ES-I3 (cell line): ENCODE results near the gene STIM2.
"Not testable (repeated sequence)": the region's sequence is repeated elsewhere in the genome, so short reads cannot be mapped to it uniquely, and the experiment has no call there.

Source experiments
- H3K36me3 ChIP-seq: 2 replicates; pipeline ENCODE4 v1.6.1; 2013; ENCODE audit warnings: mild to moderate bottlenecking, low read length, control low read depth, moderate library complexity; ENCODE audit not compliant: insufficient read depth
- H3K4me1 ChIP-seq: 2 replicates; pipeline ENCODE4 v1.6.1; 2013; ENCODE audit warnings: mild to moderate bottlenecking, control low read depth, low read length; ENCODE audit not compliant: insufficient read depth
- H3K9ac ChIP-seq: 2 replicates; pipeline ENCODE4 v1.6.1; 2013; ENCODE audit warnings: low read depth, mild to moderate bottlenecking, low read length, moderate library complexity
- H3K9me3 ChIP-seq: 2 replicates; pipeline ENCODE4 v1.6.1; 2013; ENCODE audit warnings: mild to moderate bottlenecking, low read length, moderate library complexity; ENCODE audit not compliant: control insufficient read depth, insufficient read depth

Gene STIM2

DNA sequence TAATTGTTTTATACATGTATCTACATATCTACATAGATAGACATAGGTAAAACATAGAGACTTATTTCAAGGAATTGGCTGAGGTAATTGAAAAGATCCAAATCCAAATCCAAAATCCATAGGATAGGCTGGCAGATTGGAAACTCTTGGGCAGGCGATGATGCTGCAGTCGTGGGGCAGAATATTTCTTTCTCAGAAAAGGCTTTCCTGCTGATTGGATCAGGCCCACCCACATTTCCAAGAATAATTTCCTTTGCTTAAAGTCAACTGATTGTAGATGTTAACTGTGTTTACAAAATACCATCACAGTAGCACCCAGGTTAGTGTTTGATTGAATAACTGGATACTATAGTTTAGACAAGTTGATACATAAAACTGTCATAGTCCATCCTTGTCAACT is 27.2 kb downstream of the STIM2 start:
- H3K9ac ChIP-seq, result no peak overlapping the region
- no peaks in the 10 kb centered on the region for H3K9me3 ChIP-seq
- H3K36me3 ChIP-seq, result no peaks in the 10 kb centered on the region
- no peaks in the 10 kb centered on the region for H3K4me1 ChIP-seq

DNA sequence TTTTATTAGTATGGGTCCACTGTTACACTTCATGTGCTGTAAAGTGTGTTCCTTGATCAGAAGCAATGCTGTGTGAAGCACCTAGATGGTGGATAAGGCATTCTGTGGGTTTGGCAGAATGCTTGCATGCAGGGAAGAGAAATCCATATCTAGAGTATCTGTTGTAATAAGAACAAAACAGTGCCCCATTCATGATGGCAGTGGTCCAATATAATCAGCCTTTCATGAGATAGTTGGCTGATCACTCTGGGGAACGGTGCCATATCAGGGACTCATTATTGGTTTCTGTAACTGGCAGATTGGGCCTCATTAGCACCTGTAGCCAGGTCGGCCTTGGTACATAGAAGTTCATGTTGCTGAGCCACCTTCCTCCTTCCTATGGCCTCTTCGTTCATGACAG is 28.7 kb downstream of the STIM2 start:
- Histone ChIP-seq H3K9ac (no peak overlapping the region), H3K9me3 (no peaks in the 10 kb centered on the region)

DNA sequence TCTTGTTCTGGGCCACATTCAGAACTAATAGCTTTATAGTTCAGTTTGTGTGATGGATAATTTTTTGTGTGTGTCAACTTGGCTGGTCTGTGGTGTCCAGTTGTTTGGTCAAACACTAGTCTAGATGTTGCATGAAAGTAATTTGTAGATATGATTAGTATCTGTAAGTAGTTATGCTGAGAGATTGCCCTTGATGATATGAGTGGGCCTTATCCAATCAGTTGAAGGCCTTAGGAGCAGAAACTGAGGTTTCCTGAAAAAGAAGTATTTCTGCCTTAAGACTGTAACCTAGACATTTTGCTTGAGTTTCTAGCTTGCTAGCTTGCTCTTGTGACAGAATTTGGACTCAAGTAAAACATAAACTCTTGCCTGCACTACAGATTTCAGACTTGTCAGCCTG is 30.4 kb downstream of the STIM2 start:
- H3K36me3 ChIP-seq, result no peaks in the 10 kb centered on the region
- H3K9me3 ChIP-seq, result no peaks in the 10 kb centered on the region
- H3K9ac ChIP-seq, result no peak overlapping the region
- H3K4me1 ChIP-seq, result no peaks in the 10 kb centered on the region

More for the DNA sequence above, 28.7 kb downstream of the STIM2 start:
- Histone ChIP-seq H3K4me1 (no peaks in the 10 kb centered on the region), H3K36me3 (no peaks in the 10 kb centered on the region)

DNA sequence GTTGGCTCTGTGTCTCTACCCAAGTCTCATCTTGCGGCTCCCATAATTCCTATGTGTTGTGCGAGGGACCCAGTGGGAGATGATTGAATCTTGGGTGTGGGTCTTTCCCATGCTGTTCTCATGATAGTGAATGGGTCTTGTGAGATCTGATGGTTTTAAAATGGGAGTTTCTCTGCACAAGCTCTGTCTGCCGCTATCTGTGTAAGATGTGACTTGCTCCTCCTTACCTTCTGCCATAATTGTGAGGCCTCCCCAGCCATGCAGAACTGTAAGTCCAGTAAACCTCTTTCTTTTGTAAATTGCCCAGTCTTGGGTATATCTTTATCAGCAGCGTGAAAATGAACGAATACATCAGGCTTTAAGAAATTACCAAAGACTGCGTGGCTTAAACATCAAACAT is 31.2 kb downstream of the STIM2 start:
- H3K4me1 ChIP-seq, result no peaks in the 10 kb centered on the region
- no peak overlapping the region for H3K9ac ChIP-seq
- H3K9me3 ChIP-seq, result no peaks in the 10 kb centered on the region
- no peaks in the 10 kb centered on the region for H3K36me3 ChIP-seq

DNA sequence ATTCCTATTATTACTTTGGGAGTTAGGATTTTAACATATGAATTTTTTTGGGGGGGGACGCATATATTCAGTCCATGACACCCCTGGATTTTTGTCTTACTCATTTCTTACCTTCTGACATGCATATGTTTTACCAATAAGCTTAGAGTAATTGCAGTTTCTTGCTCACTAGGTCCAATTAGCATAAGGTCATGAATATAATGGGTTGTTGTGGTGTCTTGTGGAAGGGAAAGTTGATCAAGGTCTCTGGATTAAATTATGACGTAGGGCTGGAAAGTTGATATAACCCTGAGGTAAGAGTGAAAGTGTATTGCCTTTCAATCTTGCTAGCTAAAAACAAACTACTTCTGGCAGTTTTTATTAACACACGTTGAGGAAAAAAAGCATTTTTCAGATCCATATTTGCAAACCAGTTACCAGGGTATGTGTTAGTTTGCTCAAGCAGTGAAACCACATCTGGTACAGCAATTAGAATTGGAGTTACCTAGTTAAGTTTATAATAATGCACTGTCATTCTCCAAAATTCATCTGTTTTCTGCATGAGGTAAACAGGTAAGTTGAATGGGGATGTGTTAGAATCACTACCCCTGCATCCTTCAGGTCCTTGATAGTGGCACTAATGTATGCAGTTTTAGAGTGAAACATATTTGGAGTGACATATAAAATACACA is 32.0 kb downstream of the STIM2 start:
- Histone ChIP-seq H3K9ac (no peak overlapping the region), H3K9me3 (no peaks in the 10 kb centered on the region), H3K36me3 (no peaks in the 10 kb centered on the region), H3K4me1 (no peaks in the 10 kb centered on the region)

DNA sequence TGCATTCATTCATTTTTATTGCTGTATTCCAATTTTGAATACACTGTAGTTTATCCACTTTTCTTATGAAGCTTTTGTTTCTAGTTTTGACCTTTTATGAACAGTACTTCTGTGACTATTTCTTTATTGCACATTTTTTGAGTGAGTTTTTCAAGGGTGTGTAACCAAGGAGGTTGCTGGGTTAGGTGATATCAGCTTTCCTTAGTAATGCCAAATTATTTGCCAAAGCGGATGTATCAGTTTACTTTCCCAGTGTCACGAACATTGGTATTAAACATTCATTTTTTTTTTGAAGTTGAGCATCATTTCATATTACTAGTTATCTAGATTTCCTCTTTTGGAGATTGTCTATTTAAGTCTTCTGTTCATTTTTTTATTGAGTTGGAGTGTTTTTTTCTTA is 32.9 kb downstream of the STIM2 start:
- H3K9ac ChIP-seq, result no peak overlapping the region
- H3K9me3 ChIP-seq, result no peaks in the 10 kb centered on the region
- no peaks in the 10 kb centered on the region for H3K36me3 ChIP-seq
- no peaks in the 10 kb centered on the region for H3K4me1 ChIP-seq

DNA sequence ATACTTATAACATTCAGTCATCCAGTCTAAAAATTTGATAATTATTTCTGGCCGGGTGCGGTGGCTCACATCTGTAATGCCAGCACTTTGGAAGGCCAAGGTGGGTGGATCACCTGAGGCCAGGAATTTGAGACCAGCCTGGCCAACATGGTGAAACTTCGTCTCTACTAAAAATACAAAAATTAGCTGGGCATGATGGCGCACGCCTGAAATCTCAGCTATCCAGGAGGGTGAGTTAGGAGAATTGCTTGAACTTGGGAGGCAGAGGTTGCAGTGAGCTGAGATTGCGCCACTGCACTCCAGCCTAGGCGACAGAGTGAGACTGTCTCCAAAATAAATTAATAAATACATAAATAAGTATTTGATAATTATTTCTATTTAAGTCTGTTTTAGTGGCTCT is 34.2 kb downstream of the STIM2 start:
- H3K9me3 ChIP-seq, H3K9ac ChIP-seq, H3K36me3 ChIP-seq, H3K4me1 ChIP-seq: not testable (repeated sequence)

DNA sequence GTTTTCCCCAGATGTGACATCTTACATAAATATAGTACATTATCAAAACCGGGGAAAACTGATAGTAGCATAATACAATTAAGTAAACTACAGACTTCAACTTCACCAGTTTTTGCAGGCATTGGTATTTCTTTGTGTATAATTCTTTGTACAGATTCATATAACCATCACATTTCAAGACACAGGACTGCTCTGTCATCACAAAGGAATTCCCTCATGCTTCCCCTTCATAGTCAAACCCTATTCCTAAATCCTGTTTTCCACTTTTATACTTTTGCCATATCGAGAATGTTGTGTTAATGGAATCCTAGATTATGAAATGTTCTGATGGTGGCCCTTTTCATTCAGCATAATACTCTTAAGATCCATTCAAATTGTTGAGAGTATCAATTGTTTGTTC is 36.0 kb downstream of the STIM2 start:
- Histone ChIP-seq H3K9ac (no peak overlapping the region), H3K4me1 (peaks cover 4% of the 10 kb centered on the region), H3K36me3 (no peaks in the 10 kb centered on the region), H3K9me3 (no peaks in the 10 kb centered on the region)

DNA sequence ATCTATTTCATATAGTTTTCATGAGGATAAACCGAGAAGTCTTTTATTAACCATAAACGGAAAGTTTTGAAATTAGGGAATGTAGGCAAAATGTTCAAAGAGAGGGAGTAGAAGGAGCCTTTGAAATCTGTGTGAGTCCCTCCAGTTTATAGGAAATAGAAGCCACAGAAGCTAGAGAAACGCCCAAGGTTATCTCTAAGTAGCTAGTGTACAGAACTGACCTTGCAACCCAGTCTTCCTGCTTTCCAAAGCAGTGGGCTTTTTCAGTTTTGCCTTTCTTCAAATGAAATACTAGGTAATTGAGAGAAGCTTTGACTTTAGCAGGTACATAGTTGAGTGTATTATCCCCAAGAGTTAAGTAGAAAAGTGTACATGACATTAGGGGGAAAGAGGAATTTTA is 39.4 kb downstream of the STIM2 start:
- no peak overlapping the region for H3K9ac ChIP-seq
- no peaks in the 10 kb centered on the region for H3K36me3 ChIP-seq
- peaks cover 4% of the 10 kb centered on the region for H3K4me1 ChIP-seq
- H3K9me3 ChIP-seq, result no peaks in the 10 kb centered on the region

DNA sequence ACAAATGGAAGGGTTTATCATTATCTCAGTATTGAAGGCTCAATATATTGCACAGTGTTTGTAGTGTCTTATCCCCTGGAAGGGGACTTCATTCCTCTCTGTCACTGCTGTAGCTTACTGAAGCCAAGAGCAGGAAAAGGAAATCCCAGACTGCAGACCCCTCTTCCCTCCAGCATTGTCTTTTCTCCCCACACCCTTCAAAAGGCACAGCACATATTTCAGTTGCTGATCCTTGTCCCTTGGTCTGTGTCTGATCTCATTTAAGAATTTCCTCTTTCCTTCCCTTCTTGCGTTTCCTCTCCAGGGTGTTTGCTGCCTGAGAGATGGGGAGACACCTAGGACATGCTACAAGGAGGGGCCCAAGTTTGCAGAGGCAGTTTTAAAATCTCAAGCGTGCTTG is 40.1 kb downstream of the STIM2 start:
- H3K4me1 ChIP-seq, result peaks cover 4% of the 10 kb centered on the region
- H3K9ac ChIP-seq, result no peak overlapping the region

DNA sequence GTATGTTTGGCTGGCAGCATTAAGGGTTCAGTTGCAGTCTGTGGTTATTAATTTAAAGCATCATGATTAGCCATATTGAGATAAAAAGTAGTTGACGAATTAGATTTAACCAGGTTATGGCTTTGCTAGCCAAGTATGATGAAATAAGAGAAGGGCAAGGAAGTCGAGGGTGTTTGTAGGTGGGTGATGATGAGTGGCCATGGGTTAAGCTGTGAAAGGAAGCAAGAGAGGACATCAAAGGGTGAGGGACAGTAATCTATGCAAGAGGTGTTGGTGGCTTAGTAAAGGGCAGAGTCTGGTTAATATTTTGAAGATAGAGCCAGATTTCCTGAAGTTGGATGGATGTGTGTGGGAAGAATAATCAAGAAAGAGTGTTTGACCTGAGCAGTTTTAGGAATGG is 44.5 kb downstream of the STIM2 start:
- Histone ChIP-seq H3K4me1 (peaks cover 8% of the 10 kb centered on the region), H3K9me3 (no peaks in the 10 kb centered on the region)

More for the DNA sequence above, 40.1 kb downstream of the STIM2 start:
- Histone ChIP-seq H3K9me3 (no peaks in the 10 kb centered on the region), H3K36me3 (no peaks in the 10 kb centered on the region)

DNA sequence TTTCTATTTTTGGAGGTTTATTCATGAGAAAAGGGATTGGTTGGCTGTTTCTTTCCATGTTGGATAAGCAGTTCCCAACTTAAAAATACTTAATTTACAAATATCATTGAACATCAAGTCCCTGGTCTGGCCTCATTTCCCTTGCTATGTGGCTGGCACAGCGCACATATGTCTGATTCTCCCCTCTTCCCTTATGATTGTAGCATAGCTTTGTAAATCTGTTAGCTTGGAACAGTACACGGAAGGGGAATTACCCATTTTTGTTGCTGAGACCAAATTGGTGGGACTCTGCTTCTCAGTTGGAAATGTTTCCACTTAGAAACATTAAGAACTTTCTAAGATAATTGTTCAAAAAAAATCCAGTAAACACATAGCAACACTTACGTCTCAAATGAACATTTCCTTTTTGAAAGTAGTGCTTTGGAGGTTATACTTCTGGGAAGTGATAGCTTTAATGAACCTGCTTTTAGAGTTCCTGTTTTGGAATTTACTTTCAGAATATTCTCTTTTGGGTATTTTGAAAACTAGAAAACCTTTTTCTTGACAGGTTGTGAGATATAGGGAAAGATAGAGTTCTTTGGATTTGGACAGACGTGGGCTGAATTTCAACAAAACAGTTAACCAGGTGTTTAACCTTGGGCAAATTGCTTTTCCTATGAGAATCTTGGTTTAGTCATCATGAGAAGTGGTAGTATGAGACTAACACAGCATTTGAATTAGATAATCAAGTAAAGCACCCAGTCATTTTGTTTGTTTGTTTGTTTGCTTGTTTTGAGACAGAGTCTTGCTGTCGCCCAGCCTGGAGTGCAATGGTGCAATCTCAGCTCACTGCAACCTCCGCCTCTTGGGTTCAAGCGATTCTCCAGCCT is 47.3 kb downstream of the STIM2 start:
- no peaks in the 10 kb centered on the region for H3K36me3 ChIP-seq
- no peaks in the 10 kb centered on the region for H3K9me3 ChIP-seq
- H3K9ac ChIP-seq, result no peak overlapping the region; the same call in 1 of the 2 replicates
- peaks cover 9% of the 10 kb centered on the region; the same call in 1 of the 2 replicates for H3K4me1 ChIP-seq

More for the DNA sequence above, 44.5 kb downstream of the STIM2 start:
- Histone ChIP-seq H3K36me3 (no peaks in the 10 kb centered on the region), H3K9ac (no peak overlapping the region)

DNA sequence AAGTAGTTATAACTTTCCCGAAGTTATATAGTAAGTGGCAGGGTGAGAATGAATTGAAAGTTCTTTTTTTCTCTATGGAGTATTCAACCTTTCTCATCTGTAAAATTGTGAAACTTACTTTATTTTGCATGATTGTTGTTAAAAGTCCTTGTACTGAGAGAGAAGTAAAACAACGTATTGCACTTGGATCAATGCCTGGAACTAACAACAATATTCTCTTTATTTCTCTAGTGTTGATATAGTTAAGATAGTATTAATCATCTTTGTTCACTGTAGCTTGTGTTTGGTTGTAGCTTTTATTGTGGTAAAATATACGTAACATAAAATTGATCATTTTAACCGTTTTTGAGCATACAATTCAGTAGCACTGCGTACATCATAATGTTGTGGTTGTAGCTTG is 48.7 kb downstream of the STIM2 start:
- Histone ChIP-seq H3K36me3 (no peaks in the 10 kb centered on the region), H3K9ac (no peak overlapping the region), H3K9me3 (no peaks in the 10 kb centered on the region), H3K4me1 (peaks cover 9% of the 10 kb centered on the region; the same call in 1 of the 2 replicates)

DNA sequence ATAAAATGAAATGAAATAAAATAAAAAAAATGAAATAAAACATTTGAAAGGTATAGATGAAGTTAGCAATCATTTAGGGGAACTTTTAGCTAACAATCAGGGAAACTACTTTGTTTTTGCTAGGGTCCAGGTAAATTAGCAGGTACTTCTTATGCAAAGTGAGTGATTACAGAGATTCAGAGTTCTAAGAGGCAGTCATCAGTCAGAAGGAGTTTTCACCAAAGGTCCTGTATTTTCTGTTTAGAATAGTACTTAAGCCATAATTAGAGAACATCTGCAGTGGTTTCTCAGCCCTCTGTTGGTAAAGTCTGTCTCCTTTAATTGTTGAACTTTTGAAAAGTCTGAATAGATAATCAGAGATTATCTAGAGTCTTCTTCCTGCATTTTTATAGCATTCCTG is 50.6 kb downstream of the STIM2 start:
- H3K4me1 ChIP-seq, result peaks cover 9% of the 10 kb centered on the region; the same call in 1 of the 2 replicates
- no peaks in the 10 kb centered on the region for H3K9me3 ChIP-seq
- H3K9ac ChIP-seq, result no peak overlapping the region
- H3K36me3 ChIP-seq, result no peaks in the 10 kb centered on the region

DNA sequence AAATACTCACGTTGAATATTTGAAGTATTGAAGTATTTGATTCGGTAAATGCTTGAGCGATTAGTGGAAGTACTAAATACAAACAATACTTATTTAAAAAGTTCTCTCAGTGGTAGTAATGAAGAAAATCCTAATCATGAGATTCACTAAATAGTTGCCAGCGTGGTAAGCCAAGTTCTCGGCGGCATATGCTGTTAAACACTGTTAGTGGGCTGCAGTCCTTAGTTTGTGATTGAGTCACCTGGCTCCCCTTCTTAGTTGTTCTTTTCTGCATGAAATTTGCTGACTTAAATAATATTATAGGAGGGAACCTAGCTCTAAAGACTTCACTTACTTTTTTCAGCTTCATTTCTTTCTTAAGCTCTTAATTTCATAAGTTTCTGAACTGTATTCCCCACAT is 51.4 kb downstream of the STIM2 start:
- H3K9ac ChIP-seq, result no peak overlapping the region

More for the DNA sequence above, 51.4 kb downstream of the STIM2 start:
- H3K36me3 ChIP-seq, result no peaks in the 10 kb centered on the region
- peaks cover 9% of the 10 kb centered on the region; the same call in 1 of the 2 replicates for H3K4me1 ChIP-seq
- H3K9me3 ChIP-seq, result no peaks in the 10 kb centered on the region
